ENCODE data around the gene HENMT1. TPM values are rescaled to one million over a fixed set of nuclear protein-coding genes. Genes with fewer than 3 reads are reported as not detected.

Gene HENMT1
- total and polyA plus RNA-seq, 2 donors = 21.7 to 28.3 TPM

DNA sequence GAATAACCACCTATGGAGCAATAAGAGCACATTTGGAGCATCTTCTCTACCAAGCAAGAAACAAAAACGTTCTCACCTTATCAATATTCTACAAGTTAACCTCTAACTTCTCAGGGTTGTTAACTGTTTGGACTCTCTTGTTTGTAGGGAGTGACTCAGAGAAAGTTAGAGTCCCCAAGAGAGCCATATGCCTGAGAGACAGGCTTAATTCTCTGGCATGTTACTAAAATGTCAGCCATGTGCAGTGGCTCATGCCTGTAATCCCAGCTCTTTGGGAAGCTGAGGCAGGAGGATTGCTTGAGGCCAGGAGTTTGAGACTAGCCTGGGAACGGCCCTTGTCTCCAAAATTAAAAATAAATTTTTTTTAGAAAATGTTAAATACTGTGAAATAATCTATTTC is 4.2 kb upstream of the HENMT1 start:
- peaks cover 8 to 12% of the 10 kb centered on the region in 2 donors for H3K4me1 ChIP-seq (ENCODE audit: control insufficient read depth in 2 of 2, insufficient read depth in 2 of 2, low read length in 2 of 2)
- no peak overlapping the region for H3K4me3 ChIP-seq (ENCODE audit: low read length in 2 of 2)
- H3K36me3 ChIP-seq (ENCODE audit: control insufficient read depth in 2 of 2, insufficient read depth in 2 of 2, low read length in 1 of 2) = no peaks in the 10 kb centered on the region
- H3K9me3 ChIP-seq (ENCODE audit: control insufficient read depth in 2 of 2, insufficient read depth in 1 of 2, low read length in 1 of 2) = no peaks in the 10 kb centered on the region
- 98% methylated on average over 2 of the region's 2 CpGs for WGBS
- H3K27ac ChIP-seq (ENCODE audit: low read depth in 1 of 2, low read length in 1 of 2) = no peak overlapping the region
- no peak for DNase-seq (ENCODE audit: low read depth in 6 of 9, low spot score in 9 of 9)
- no peaks in the 10 kb centered on the region for H3K27me3 ChIP-seq (ENCODE audit: control insufficient read depth in 2 of 2, insufficient read depth in 1 of 2, low read length in 1 of 2)

DNA sequence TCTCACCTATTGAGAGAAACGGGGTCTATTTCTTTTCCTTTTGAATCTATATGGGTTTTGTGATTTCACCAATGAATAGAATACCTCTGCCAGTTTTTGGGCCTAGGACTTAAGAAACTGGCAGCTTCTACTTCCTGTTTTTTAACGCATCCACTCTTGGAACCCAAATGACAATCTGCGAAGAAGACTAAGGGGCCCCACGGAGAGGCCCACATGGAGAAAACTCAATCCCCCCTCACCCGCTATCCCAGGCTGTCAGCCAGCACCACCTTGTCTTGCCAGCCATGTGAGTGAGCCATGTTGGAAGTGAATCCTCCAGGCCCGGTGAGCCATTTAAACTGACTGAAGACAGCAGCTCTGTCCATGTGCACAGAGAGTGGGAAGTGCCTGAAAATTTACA is 3.6 kb upstream of the HENMT1 start:
- H3K4me3 ChIP-seq (ENCODE audit: low read length in 2 of 2) = no peak overlapping the region
- H3K4me1 ChIP-seq (ENCODE audit: control insufficient read depth in 2 of 2, insufficient read depth in 2 of 2, low read length in 2 of 2) = peaks cover 8 to 13% of the 10 kb centered on the region in 2 donors
- no peaks in the 10 kb centered on the region for H3K36me3 ChIP-seq (ENCODE audit: control insufficient read depth in 2 of 2, insufficient read depth in 2 of 2, low read length in 1 of 2)
- no peak for DNase-seq (ENCODE audit: low read depth in 6 of 9, low spot score in 9 of 9)
- no peaks in the 10 kb centered on the region for H3K9me3 ChIP-seq (ENCODE audit: control insufficient read depth in 2 of 2, insufficient read depth in 1 of 2, low read length in 1 of 2)
- H3K27me3 ChIP-seq (ENCODE audit: control insufficient read depth in 2 of 2, insufficient read depth in 1 of 2, low read length in 1 of 2) = no peaks in the 10 kb centered on the region
- no peak overlapping the region for H3K27ac ChIP-seq (ENCODE audit: low read depth in 1 of 2, low read length in 1 of 2)
- WGBS = 84% methylated on average over 6 of the region's 6 CpGs

DNA sequence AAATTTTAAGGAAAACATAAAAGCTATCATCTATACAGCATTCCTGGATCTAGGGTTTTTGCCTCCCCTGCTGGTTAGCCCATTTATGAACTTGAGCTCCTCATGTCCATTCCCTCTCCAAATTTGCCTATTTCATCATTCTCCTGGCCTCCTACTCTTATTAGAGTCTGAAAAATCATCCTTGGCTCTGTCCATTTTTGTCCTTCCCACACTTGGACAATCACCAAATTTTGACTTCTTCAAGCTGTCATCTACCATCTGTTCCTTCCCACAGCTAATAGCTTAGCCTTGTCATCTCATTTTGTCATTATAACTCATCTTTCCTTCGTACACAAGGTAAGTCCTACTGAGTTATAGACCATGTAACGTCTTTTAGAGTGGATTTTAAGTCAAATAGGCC is 2.2 kb upstream of the HENMT1 start:
- Histone ChIP-seq H3K36me3 (ENCODE audit: control insufficient read depth in 2 of 2, insufficient read depth in 2 of 2, low read length in 1 of 2) (no peaks in the 10 kb centered on the region), H3K4me1 (ENCODE audit: control insufficient read depth in 2 of 2, insufficient read depth in 2 of 2, low read length in 2 of 2) (peaks cover 8 to 18% of the 10 kb centered on the region in 2 donors), H3K27ac (ENCODE audit: low read depth in 1 of 2, low read length in 1 of 2) (no peak overlapping the region), H3K4me3 (ENCODE audit: low read length in 2 of 2) (no peak overlapping the region), H3K27me3 (ENCODE audit: control insufficient read depth in 2 of 2, insufficient read depth in 1 of 2, low read length in 1 of 2) (no peaks in the 10 kb centered on the region), H3K9me3 (ENCODE audit: control insufficient read depth in 2 of 2, insufficient read depth in 1 of 2, low read length in 1 of 2) (no peaks in the 10 kb centered on the region)
- no peak for DNase-seq (ENCODE audit: low read depth in 6 of 9, low spot score in 9 of 9)
- 97% methylated on average over 2 of the region's 2 CpGs for WGBS

DNA sequence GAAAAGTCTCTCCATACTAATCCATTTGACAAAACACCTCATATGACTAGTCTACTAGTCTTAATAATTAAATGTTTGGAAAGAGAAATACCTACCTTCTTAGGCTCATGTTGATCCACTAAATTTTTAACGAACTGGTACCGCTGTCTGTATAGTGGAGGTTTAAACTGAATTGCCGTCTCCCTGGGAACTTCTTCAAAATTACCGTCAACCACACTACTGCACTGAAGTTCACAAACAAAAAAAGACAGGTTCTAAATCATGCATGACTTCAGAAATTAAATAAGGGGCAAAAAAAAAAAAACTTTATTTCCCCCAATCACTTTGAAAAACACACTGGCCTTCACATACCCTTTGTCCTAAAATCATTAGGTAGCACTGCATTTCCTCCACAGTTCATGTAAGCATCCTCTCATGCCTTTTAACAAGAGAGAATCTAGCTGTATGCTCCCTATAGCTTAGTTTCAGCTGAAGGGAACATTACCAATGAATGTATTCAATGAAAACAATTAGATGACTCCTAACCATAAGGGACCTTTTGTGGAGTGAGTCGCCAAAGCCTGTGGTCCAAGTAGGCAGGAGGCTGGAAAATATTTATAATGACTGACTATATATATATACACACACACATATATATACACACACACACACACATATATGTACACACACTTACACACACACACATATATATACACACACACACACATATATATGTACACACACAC is 3.4 kb downstream of the HENMT1 start:
- peak in 1 of 9 donors; percentile 45 for DNase-seq (ENCODE audit: low read depth in 6 of 9, low spot score in 9 of 9)
- peaks cover 14 to 26% of the 10 kb centered on the region in 2 donors for H3K4me1 ChIP-seq (ENCODE audit: control insufficient read depth in 2 of 2, insufficient read depth in 2 of 2, low read length in 2 of 2)
- WGBS = 58% methylated on average over 5 of the region's 5 CpGs
- peaks cover 0 to 4% of the 10 kb centered on the region in 2 donors for H3K9me3 ChIP-seq (ENCODE audit: control insufficient read depth in 2 of 2, insufficient read depth in 1 of 2, low read length in 1 of 2)
- H3K27me3 ChIP-seq (ENCODE audit: control insufficient read depth in 2 of 2, insufficient read depth in 1 of 2, low read length in 1 of 2) = no peaks in the 10 kb centered on the region
- H3K4me3 ChIP-seq (ENCODE audit: low read length in 2 of 2) = no peak overlapping the region
- peak overlapping the region in 1 of 2 donors; percentile 70 for H3K27ac ChIP-seq (ENCODE audit: low read depth in 1 of 2, low read length in 1 of 2)
- H3K36me3 ChIP-seq (ENCODE audit: control insufficient read depth in 2 of 2, insufficient read depth in 2 of 2, low read length in 1 of 2) = peaks cover 0 to 6% of the 10 kb centered on the region in 2 donors

DNA sequence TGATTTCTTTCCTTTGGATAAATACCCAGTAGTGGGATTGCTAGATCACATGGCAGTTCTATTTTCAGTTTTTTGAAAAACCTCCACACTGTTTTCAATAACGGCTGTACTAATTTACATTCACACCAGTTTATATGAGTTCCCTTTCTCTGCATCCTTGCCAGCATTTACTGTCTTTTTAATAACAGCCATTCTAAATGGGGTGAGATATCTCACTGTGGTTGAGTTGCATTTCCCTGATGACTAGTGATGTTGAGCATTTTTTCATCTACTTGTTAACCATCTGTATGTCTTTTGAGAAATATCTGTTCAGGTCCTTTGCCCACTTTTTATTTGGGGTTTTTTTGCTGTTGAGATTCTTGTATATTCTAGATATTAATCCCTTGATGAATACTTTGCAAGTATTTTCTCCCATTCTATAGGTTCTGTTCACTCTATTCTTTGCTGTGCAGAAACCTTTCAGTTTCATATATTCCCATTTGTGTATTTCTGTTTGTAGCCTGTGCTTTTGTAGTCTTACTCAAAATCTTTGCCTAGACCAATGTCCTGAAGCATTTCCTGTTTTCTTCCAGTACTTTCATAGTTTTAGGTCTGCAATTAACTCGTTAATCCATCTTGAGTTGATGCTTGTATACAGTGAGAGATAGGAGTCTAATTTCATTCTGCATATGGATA is 7.3 kb downstream of the HENMT1 start:
- H3K9me3 ChIP-seq (ENCODE audit: control insufficient read depth in 2 of 2, insufficient read depth in 1 of 2, low read length in 1 of 2) = peaks cover 0 to 4% of the 10 kb centered on the region in 2 donors
- no peak overlapping the region for H3K4me3 ChIP-seq (ENCODE audit: low read length in 2 of 2)
- no peak overlapping the region for H3K27ac ChIP-seq (ENCODE audit: low read depth in 1 of 2, low read length in 1 of 2)
- 91% methylated on average over 2 of the region's 2 CpGs for WGBS
- peaks cover 7 to 11% of the 10 kb centered on the region in 2 donors for H3K4me1 ChIP-seq (ENCODE audit: control insufficient read depth in 2 of 2, insufficient read depth in 2 of 2, low read length in 2 of 2)
- no peak for DNase-seq (ENCODE audit: low read depth in 6 of 9, low spot score in 9 of 9)
- H3K36me3 ChIP-seq (ENCODE audit: control insufficient read depth in 2 of 2, insufficient read depth in 2 of 2, low read length in 1 of 2) = peaks cover 0 to 28% of the 10 kb centered on the region in 2 donors
- H3K27me3 ChIP-seq (ENCODE audit: control insufficient read depth in 2 of 2, insufficient read depth in 1 of 2, low read length in 1 of 2) = no peaks in the 10 kb centered on the region

DNA sequence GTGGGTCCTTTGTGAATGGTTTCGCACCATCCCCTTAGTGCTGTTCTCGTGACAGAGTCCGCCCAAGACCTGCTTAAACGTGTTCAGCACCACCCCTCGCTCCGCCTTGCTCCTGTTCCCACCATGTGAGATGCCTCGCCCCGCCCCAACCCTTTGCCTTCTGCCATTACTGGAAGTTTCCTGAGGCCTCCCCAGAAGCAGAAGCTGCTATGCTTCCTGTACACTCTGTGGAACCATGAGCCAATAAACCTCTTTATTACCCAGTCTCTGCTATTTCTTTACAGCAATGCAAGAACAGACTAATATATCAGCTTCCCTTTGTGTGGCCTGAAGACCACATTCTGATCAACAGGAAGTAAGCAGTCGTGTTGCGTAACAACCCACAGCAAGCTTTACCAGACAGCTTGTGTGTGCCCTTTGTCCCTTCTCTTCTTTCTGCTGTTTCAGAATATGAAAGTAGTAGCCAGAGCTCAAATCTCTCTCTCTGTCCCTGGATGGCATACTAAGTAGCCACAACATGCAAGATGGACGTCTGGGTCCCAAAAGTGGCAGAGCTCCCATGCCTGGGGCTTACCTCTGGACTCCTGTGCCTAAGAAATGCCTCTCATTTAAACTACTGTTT is 14.1 kb downstream of the HENMT1 start:
- H3K4me3 ChIP-seq (ENCODE audit: low read length in 2 of 2) = no peak overlapping the region
- 65% methylated on average over 11 of the region's 11 CpGs for WGBS

DNA sequence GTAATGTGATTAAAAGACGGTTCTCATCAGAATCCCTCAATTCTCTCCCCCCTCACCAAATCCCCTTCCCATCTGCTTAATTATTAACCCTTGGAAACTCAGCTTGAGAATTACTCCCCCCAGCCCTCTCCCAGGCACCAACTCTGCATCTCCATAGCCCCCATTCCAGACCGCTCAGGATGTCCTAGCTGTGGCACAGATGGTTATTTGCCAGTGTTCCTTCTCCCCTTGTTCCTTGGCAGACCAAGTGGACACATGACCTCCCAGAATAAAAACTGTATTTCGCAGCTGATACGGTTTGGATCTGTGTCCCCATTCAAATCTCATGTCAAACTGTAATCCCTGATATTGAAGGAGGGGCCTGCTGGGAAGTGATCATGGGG is 14.6 kb downstream of the HENMT1 start:
- H3K4me1 ChIP-seq (ENCODE audit: control insufficient read depth in 2 of 2, insufficient read depth in 2 of 2, low read length in 2 of 2) = peaks cover 18 to 38% of the 10 kb centered on the region in 2 donors
- no peak for DNase-seq (ENCODE audit: low read depth in 6 of 9, low spot score in 9 of 9)
- H3K27ac ChIP-seq (ENCODE audit: low read depth in 1 of 2, low read length in 1 of 2) = peak overlapping the region; percentile 81 to 82
- no peak overlapping the region for H3K4me3 ChIP-seq (ENCODE audit: low read length in 2 of 2)
- no peaks in the 10 kb centered on the region for H3K27me3 ChIP-seq (ENCODE audit: control insufficient read depth in 2 of 2, insufficient read depth in 1 of 2, low read length in 1 of 2)
- 89% methylated on average over 4 of the region's 4 CpGs for WGBS
- H3K36me3 ChIP-seq (ENCODE audit: control insufficient read depth in 2 of 2, insufficient read depth in 2 of 2, low read length in 1 of 2) = peaks cover 0 to 27% of the 10 kb centered on the region in 2 donors
- H3K9me3 ChIP-seq (ENCODE audit: control insufficient read depth in 2 of 2, insufficient read depth in 1 of 2, low read length in 1 of 2) = no peaks in the 10 kb centered on the region

More for the DNA sequence above, 14.1 kb downstream of the HENMT1 start:
- Histone ChIP-seq H3K9me3 (ENCODE audit: control insufficient read depth in 2 of 2, insufficient read depth in 1 of 2, low read length in 1 of 2) (no peaks in the 10 kb centered on the region), H3K27me3 (ENCODE audit: control insufficient read depth in 2 of 2, insufficient read depth in 1 of 2, low read length in 1 of 2) (no peaks in the 10 kb centered on the region), H3K27ac (ENCODE audit: low read depth in 1 of 2, low read length in 1 of 2) (peak overlapping the region; percentile 81 to 82), H3K36me3 (ENCODE audit: control insufficient read depth in 2 of 2, insufficient read depth in 2 of 2, low read length in 1 of 2) (peaks cover 0 to 27% of the 10 kb centered on the region in 2 donors), H3K4me1 (ENCODE audit: control insufficient read depth in 2 of 2, insufficient read depth in 2 of 2, low read length in 2 of 2) (peaks cover 18 to 38% of the 10 kb centered on the region in 2 donors)
- DNase-seq (ENCODE audit: low read depth in 6 of 9, low spot score in 9 of 9) = peak in 4 of 9 donors; percentile 38 to 82 (median 52)

DNA sequence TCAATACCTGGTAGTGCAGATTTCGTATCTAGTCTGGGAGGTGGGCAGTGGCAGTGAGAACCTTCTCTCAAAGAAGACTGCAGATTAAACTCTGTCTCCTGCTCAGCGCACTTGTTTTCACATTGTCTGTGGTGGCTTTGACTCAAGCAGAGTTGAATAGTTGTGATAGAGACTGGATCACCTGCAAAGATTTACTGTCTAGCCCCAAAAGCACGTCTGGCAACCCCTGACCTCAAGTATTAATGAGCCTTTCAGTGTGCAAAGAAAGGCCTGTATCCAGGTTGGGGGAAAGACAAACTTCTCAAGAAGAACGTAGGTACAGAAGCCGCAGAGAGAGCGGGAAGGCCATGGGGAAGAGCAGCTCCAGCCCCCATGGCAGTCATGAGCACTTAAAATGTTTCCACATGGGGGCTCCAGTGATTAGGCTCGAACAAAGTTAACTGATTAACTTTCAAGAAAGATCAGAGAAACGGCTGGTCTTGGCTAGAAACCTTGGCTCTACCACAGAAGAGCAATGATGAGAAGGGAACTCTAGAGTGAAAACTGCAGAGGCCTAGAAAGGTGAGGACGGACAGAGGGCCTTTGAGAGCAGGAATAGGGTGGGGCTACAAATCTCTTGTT is 15.2 kb downstream of the HENMT1 start:
- peak in 1 of 9 donors; percentile 50 for DNase-seq (ENCODE audit: low read depth in 6 of 9, low spot score in 9 of 9)
- 79% methylated on average over 9 of the region's 9 CpGs for WGBS

More for the DNA sequence above, 15.2 kb downstream of the HENMT1 start:
- Histone ChIP-seq H3K27me3 (ENCODE audit: control insufficient read depth in 2 of 2, insufficient read depth in 1 of 2, low read length in 1 of 2) (no peaks in the 10 kb centered on the region), H3K4me1 (ENCODE audit: control insufficient read depth in 2 of 2, insufficient read depth in 2 of 2, low read length in 2 of 2) (peaks cover 18 to 38% of the 10 kb centered on the region in 2 donors), H3K27ac (ENCODE audit: low read depth in 1 of 2, low read length in 1 of 2) (peak overlapping the region; percentile 81 to 82), H3K4me3 (ENCODE audit: low read length in 2 of 2) (no peak overlapping the region), H3K36me3 (ENCODE audit: control insufficient read depth in 2 of 2, insufficient read depth in 2 of 2, low read length in 1 of 2) (peaks cover 0 to 26% of the 10 kb centered on the region in 2 donors), H3K9me3 (ENCODE audit: control insufficient read depth in 2 of 2, insufficient read depth in 1 of 2, low read length in 1 of 2) (no peaks in the 10 kb centered on the region)
